ENCODE results near the gene PYGM.

GRCh38 chr11:64786308-64786707 is 26.5 kb upstream of the PYGM start:
- TF ChIP-seq, protein P1, sequence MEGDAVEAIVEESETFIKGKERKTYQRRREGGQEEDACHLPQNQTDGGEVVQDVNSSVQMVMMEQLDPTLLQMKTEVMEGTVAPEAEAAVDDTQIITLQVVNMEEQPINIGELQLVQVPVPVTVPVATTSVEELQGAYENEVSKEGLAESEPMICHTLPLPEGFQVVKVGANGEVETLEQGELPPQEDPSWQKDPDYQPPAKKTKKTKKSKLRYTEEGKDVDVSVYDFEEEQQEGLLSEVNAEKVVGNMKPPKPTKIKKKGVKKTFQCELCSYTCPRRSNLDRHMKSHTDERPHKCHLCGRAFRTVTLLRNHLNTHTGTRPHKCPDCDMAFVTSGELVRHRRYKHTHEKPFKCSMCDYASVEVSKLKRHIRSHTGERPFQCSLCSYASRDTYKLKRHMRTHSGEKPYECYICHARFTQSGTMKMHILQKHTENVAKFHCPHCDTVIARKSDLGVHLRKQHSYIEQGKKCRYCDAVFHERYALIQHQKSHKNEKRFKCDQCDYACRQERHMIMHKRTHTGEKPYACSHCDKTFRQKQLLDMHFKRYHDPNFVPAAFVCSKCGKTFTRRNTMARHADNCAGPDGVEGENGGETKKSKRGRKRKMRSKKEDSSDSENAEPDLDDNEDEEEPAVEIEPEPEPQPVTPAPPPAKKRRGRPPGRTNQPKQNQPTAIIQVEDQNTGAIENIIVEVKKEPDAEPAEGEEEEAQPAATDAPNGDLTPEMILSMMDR (IDR thresholded peaks at IDR 0.05; ENCODE audit: insufficient read depth, low read length) = no peak
- no peak for TF ChIP-seq POLR2AphosphoS5 (IDR thresholded peaks at IDR 0.05; ENCODE audit: low read depth)
- no peak for TF ChIP-seq REST (IDR thresholded peaks at IDR 0.05; ENCODE audit: insufficient replicate concordance, low read depth)
- TF ChIP-seq GABPA (IDR thresholded peaks at IDR 0.05; ENCODE audit: low read depth) = no peak
- no peak for TF ChIP-seq SPI1 (IDR thresholded peaks at IDR 0.05; ENCODE audit: borderline replicate concordance, low read depth)

All from HL-60 (cell line).